NCI-H345 treated with DMSO at 0.1 percent for 48 hours (cell line): ENCODE results near the gene AKAP12.

ENCODE experiments used
- DNase-seq: peaks from one replicate; lab custom pipeline; 2025; ENCODE audit not compliant: unreplicated experiment; lab: John Stamatoyannopoulos, UW

Gene AKAP12

DNA sequence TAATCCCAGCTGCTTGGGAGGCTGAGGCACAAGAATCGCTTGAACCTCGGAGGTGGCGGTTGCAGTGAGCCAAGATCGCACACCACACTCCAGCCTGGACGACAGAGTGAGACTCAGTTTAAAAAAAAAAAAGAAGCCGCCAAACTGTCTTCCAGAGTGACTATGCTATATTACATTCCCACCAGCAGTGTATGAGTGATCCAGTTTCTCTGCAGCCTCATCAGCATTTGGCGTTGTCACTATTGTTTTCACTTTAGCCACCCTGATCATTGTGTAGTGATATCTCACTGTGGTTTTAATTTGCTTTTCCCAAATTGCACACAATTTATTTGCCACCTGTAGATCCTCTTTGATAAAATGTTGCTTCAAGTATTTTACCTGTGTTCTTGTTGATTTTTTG is 6.0 kb upstream of the AKAP12 start:
- no peak for DNase-seq

DNA sequence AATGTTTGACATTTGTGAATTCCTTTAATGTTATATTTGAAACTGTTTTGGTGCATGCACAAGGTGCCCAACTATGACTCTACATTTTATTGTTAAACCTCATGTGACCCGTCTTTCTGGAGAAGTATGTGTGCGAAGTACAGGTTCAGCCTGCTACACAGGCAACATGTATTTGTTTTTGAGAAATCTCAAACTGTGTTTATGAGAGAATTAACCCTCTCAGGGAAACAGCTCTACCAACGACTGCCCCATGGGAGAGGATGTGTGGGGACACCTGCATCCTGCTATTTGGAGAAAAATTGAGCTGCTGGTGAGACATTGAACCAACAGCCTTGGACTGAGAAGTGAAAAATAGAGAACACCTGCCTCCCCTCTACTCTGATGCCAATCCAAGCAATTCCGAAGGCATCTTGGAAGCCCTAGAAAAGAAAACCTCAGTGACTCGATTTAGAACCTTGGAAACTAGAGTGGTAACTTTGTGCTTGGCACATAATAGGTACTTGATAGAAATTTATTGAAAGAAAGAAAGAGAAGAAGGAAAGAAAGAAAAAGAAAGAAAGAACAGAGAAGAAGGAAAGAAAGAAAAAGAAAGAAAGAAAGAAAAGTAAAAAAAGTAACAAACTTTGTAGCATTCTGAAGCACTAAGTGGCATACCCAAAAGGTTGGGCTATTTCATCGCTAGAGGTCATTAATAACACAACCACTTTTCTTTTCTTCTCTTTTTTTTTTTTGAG is 2.9 kb upstream of the AKAP12 start:
- no peak for DNase-seq

DNA sequence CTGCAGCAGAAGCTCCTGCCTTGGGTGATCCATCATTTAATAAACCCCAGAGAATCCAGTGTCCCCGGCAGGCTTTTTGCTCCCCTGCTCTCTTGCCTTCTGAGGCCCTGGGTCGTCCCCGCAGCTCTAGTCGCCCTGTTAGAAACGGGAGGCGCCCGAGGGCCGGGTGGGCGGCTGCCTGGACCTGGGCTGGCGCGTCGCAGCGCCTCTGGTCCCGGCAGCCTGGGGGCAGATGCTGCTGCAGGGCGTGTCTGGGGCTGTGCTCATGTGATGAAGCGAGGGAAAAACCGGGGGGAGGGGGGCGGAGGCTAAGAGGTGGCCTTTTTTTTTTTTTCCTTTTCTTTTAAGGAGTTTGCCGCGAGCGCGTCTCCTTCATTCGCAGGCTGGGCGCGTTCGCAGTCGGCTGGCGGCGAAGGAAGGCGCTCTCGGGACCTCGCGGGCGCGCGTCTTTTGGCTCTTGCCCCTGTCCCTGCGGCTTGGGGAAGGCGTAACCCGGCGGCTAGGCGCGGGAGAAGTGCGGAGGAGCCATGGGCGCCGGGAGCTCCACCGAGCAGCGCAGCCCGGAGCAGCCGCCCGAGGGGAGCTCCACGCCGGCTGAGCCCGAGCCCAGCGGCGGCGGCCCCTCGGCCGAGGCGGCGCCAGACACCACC is 394 bp downstream of the AKAP12 start:
- peak; percentile 50 for DNase-seq

GRCh38 chr6:151240791-151241642 is 1.2 kb downstream of the AKAP12 start:
- DNase-seq, result peak; percentile 18

DNA sequence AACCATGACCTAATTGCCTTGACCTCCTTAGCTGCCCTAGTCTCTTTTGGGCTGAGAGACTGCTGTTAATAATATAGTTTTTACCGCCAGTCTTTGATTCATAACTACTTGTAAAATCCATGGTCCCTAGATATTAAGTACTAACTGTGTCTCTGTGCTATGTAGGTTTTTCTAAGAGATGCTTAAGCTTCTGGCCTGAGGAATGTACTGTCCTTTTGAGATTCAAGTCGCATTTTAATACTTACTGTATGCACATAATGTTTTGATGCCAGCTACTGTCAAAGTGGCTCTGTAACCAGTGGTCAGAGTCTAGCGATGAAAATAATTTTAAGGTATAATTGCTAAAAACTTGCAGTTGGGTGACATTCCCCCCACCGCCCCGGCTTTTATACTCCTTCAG is 2.1 kb downstream of the AKAP12 start:
- DNase-seq, result no peak

DNA sequence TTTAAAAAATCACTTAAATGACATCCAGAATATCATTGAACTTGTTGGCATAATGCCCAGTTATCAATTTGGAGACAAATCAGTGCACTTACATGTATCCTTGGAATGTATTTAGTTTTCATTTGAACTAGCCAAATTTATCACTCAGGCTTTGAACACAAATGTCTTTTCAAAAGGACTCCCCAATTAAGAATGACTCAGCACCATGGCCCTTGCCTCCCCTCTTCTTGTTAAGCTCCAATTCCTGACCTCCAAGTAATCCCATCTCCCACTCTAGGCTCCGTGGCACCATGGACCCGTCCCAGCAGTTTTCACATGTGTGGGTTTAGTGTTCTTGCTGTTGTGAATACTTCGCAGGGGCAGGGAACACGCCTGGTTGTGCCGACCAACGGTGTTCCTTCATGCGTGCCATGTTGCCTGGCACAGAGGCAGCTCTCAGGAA is 2.7 kb downstream of the AKAP12 start:
- no peak for DNase-seq

GRCh38 chr6:151243481-151243880 is 3.7 kb downstream of the AKAP12 start:
- no peak for DNase-seq

DNA sequence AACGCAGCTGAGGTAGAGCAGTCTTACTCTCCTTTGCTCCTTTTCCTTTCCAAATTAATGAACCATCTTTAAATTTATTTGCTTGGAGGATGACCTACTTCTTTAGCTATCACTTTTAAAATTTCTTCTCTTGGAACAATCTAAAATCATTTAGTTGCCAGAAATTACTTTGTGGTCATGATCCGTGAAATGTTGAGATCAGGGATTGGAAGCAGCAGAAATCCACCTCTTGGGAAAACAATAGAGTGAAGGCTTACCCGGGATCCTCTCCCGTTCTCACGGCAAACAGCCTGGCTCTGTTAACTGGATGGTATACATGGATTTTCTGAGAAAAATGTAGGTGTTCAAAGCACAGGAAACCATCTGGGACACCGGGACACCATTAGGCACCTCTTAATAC is 7.7 kb downstream of the AKAP12 start:
- DNase-seq, result no peak

DNA sequence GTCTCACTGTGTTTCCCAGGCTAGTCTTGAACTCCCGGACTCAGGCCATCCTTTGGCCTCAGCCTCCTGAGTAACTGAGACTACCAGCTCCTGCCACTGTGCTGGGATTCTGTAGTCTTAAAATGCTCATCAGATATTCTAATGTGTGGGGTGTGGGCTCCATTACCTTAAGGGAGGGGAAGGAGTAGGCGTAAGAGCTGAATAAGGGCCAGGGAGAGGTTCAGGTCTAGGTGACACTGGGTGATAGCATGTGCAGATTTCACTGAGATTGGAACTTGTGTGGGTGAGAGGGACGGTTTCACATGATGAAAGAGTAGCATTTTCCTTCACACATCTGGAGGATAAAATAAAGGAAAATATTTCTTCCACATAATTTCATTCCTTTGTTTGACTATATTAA is 8.5 kb downstream of the AKAP12 start:
- no peak for DNase-seq

- no peak for DNase-seq
Measured at GRCh38 chr6:151252634-151253033, 12.9 kb downstream of the AKAP12 start.

- no peak for DNase-seq
Measured at GRCh38 chr6:151254451-151255081, 14.8 kb downstream of the AKAP12 start.

- DNase-seq, result no peak
Measured at GRCh38 chr6:151255811-151256210, 16.0 kb downstream of the AKAP12 start.

GRCh38 chr6:151257985-151258445 is 18.2 kb downstream of the AKAP12 start:
- DNase-seq, result no peak

GRCh38 chr6:151260205-151260604 is 20.4 kb downstream of the AKAP12 start:
- DNase-seq, result no peak

DNA sequence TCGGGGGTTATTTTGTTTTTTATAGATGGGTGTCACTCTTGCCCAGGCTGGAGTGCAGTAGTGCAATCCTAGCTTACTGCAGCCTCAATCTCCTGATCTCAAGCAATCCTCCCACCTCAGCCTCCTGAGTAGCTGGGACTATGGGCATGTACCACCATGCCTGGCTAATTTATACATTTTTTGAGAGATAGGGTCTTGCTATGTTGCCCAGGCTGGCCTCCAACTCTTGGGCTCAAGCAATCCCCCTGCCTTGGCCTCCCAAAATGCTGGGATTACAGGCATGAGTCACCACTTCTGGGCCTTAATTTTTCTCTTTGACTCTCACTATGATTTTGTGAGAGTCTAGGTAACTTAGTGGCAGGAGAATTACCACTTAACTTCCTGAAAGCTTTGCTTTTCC is 23.3 kb downstream of the AKAP12 start:
- no peak for DNase-seq

DNA sequence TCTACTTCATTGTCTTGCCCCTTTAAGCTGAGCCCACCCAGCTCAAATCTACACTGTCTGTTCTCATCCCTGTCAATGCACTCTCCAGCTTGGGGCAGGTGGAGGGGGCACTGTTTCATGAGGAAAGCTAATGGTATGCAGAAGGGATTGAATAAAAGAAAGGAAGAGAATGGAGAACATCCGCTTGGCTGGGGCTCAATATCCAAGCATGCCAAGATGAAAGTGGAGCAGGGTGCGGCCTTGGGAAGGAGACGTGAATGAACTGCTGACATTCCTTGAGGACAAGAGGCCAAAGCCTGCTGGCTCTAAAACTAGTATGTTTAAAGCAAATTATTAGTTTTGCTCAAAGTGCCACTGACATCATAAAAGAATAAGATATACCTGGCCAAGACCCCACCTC is 24.2 kb downstream of the AKAP12 start:
- no peak for DNase-seq

DNA sequence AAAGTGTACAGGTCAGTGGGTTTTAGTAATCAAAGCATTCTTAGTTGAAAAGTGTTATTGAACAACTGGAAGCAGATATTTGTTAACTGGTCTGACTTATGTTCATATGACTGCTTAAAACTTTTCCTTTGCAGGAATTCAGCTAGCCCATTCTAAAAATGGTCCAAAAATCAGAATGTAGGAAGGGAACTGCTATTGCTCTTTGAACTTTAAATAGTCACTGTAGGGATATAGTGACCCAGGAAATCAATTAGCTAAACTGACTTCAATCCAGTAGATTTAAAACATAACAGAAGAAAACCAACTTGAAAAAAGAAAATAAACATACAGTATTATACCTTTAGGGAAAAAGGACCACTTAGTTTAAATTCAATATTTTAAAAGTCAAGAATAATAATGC is 25.5 kb downstream of the AKAP12 start:
- DNase-seq, result no peak

GRCh38 chr6:151269321-151269995 is 29.7 kb downstream of the AKAP12 start:
- DNase-seq, result no peak

DNA sequence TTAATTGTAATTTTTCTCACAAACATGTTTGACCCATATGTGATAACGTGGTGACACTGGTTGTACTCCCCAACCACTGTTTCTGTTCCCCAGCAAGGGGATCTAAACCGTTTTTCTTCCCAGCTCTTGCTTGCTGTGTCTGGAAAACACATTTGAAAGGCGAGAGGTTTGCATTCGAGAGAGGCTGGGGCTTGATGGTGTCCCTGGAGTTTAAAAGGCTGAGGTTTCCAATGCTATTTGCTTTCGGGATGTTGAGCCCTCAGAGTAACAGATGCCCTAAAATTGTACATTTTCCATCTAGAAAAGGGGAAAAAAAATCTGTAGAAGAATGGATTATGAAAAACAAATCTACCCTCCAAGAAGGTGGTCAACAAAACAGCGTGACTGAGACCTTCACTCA is 35.4 kb downstream of the AKAP12 start:
- no peak for DNase-seq

- no peak for DNase-seq
Measured at GRCh38 chr6:151275566-151275965, 35.8 kb downstream of the AKAP12 start.
